Upper lobe of left lung (tissue), 4 donors: Measurements from ENCODE around the gene TPRG1.

Experiments
- CTCF ChIP-seq, 6 experiments: fragments of 450-650 bp in 4 of 6; fragments of 200-600 bp in 2 of 6; sonication (generic) in 2 of 6; IDR thresholded peaks; one replicate each; pipeline ENCODE4 v1.5.1; 2016 to 2019; ENCODE audit warnings: antibody characterized with exemption in 6 of 6
- POLR2A ChIP-seq, 4 donors: fragments of 450-650 bp; IDR thresholded peaks; one replicate each; pipeline ENCODE4 v1.5.1; 2016 to 2017; ENCODE audit warnings: antibody characterized with exemption in 4 of 4, mild to moderate bottlenecking in 2 of 4
- POLR2AphosphoS5 ChIP-seq, 2 donors: sonication (generic); formaldehyde crosslinking; IDR thresholded peaks; one replicate each; pipeline ENCODE4 v1.5.1; 2017; ENCODE audit warnings: antibody characterized with exemption in 2 of 2

GRCh38 chr3:189237526-189237925, 65.8 kb downstream of the TPRG1 start:
- no peak for TF ChIP-seq CTCF (IDR thresholded peaks at IDR 0.05)
- no peak for TF ChIP-seq POLR2A (IDR thresholded peaks at IDR 0.05)
- TF ChIP-seq POLR2AphosphoS5 (IDR thresholded peaks at IDR 0.05), result no peak
